Stimulated activated CD8-positive, alpha-beta memory T cell treated with anti-CD3 and anti-CD28 coated beads, Interleukin-15, amount 100 ng/mL, for 1 hour (primary cell): ENCODE data around the gene SLC38A7.
"Not testable (repeated sequence)": the region's sequence is repeated elsewhere in the genome, so short reads cannot be mapped to it uniquely, and the experiment has no call there.

Source experiments
- DNase-seq: peaks from one replicate; pipeline ENCODE4 v3.0.0-alpha.2; 2020; ENCODE audit warnings: low read depth

SLC38A7 gene

GRCh38 chr16:58684354-58685083 lies at the start of gene SLC38A7:
SLC38A7 (minus strand) TSS chr16:58684770; CDS start chr16:58680126, 4,644 bp downstream.
- DNase-seq, result peak; percentile 58

- DNase-seq, result peak; percentile 55
Observed at GRCh38 chr16:58733671-58734458, 49.3 kb upstream of the SLC38A7 start, which contains the start of gene GOT2. GOT2 (minus strand) TSS chr16:58734316; CDS start chr16:58734228, 88 bp downstream.

GRCh38 chr16:58733248-58733670 lies 48.7 kb upstream of the SLC38A7 start:
- DNase-seq, result no peak

- DNase-seq, result no peak
Observed at GRCh38 chr16:58732545-58733247, 48.1 kb upstream of the SLC38A7 start.

GRCh38 chr16:58730724-58731370 lies 46.3 kb upstream of the SLC38A7 start:
- no peak for DNase-seq

- no peak for DNase-seq
Observed at GRCh38 chr16:58727796-58728568, 43.4 kb upstream of the SLC38A7 start.

- DNase-seq, result no peak
Observed at GRCh38 chr16:58727028-58727781, 42.6 kb upstream of the SLC38A7 start.

GRCh38 chr16:58723109-58723508 lies 38.5 kb upstream of the SLC38A7 start:
- no peak for DNase-seq

- no peak for DNase-seq
Observed at GRCh38 chr16:58717994-58718393, 33.4 kb upstream of the SLC38A7 start.

- DNase-seq, result no peak
Observed at GRCh38 chr16:58716468-58716867, 31.9 kb upstream of the SLC38A7 start.

- DNase-seq, result no peak
Observed at GRCh38 chr16:58713742-58714141, 29.2 kb upstream of the SLC38A7 start.

- no peak for DNase-seq
Observed at GRCh38 chr16:58709333-58709732, 24.8 kb upstream of the SLC38A7 start.

- DNase-seq, result no peak
Observed at GRCh38 chr16:58699151-58699550, 14.6 kb upstream of the SLC38A7 start.

- DNase-seq, result no peak
Observed at GRCh38 chr16:58695368-58695767, 10.8 kb upstream of the SLC38A7 start.

- DNase-seq, result no peak
Observed at GRCh38 chr16:58692450-58692849, 7.9 kb upstream of the SLC38A7 start.

GRCh38 chr16:58686985-58687706 lies 2.6 kb upstream of the SLC38A7 start:
- not testable (repeated sequence) for DNase-seq

GRCh38 chr16:58685084-58685449 lies 497 bp upstream of the SLC38A7 start:
- DNase-seq, result no peak

GRCh38 chr16:58684001-58684353 lies 593 bp downstream of the SLC38A7 start:
- DNase-seq, result no peak

GRCh38 chr16:58679763-58680162 lies 4.8 kb downstream of the SLC38A7 start:
- DNase-seq, result no peak

- no peak for DNase-seq
Observed at GRCh38 chr16:58678716-58679115, 5.9 kb downstream of the SLC38A7 start.
